Panc1 (cell line): Measurements from ENCODE around the gene ADRM1. TPM values are rescaled to one million over a fixed set of nuclear protein-coding genes. Genes with fewer than 3 reads are reported as not detected.

ENCODE experiments used
- ATAC-seq: fragments of 200-7000 bp; cut with Tn5 transposase; 2 replicates; pipeline ENCODE4 v1.9.1; 2020; ENCODE audit warnings: mild to moderate bottlenecking, moderate library complexity
- BruUV-seq: library from RNA; stranded (reverse); fragments of 400-500 nt; replicated peaks from 2 replicates; lab custom pipeline; 2021; lab: Mats Ljungman, UMichigan
- CTCF ChIA-PET: fragments of 300-600 bp; sonication (Branson Sonifier 250); formaldehyde crosslinking; loops from one replicate; lab custom pipeline; 2022; ENCODE audit warnings: antibody characterized with exemption; lab: Charles Lee
- POLR2A ChIA-PET: fragments of 300-600 bp; sonication (Branson Sonifier 250); formaldehyde crosslinking; loops from one replicate; lab custom pipeline; 2022; ENCODE audit warnings: antibody characterized with exemption; lab: Charles Lee
- DNase-seq: peaks from one replicate; pipeline ENCODE4 v3.0.0-alpha.2; 2010; ENCODE audit warnings: low read depth, low spot score
- H3K27ac ChIP-seq: 2 replicates; pipeline ENCODE4 v1.5.1; 2011; ENCODE audit warnings: mild to moderate bottlenecking, low read length, inconsistent platforms
- H3K27me3 ChIP-seq: fragments of 200-500 bp; sonication (Bioruptor generic); 2 replicates; pipeline ENCODE4 v1.6.0; 2014; ENCODE audit warnings: low read length, inconsistent platforms; ENCODE audit not compliant: control insufficient read depth, insufficient read depth
- H3K36me3 ChIP-seq: fragments of 200-500 bp; sonication (Bioruptor generic); 2 replicates; pipeline ENCODE4 v1.5.1; 2014; ENCODE audit warnings: inconsistent platforms, mild to moderate bottlenecking, low read length, moderate library complexity; ENCODE audit not compliant: control insufficient read depth, insufficient read depth
- H3K4me1 ChIP-seq: 2 replicates; pipeline ENCODE4 v1.5.1; 2011; ENCODE audit warnings: inconsistent platforms, mild to moderate bottlenecking, low read length, moderate library complexity; ENCODE audit not compliant: control insufficient read depth, insufficient read depth
- H3K4me3 ChIP-seq, 2 experiments: 2 replicates each; pipeline ENCODE4 v1.5.1; 2011 to 2012; ENCODE audit warnings: low read depth in 2 of 2, low read length in 2 of 2, mild to moderate bottlenecking in 2 of 2, inconsistent platforms in 1 of 2, moderate library complexity in 1 of 2
- H3K9me3 ChIP-seq: fragments of 200-500 bp; sonication (Bioruptor generic); 2 replicates; pipeline ENCODE4 v1.5.1; 2014; ENCODE audit warnings: low read depth, mild to moderate bottlenecking, inconsistent platforms, low read length, moderate library complexity; ENCODE audit not compliant: control insufficient read depth, insufficient read depth
- CTCF ChIP-seq: fragments of 450-650 bp; IDR thresholded peaks from 2 replicates; pipeline ENCODE4 v1.5.1; 2017; ENCODE audit warnings: mild to moderate bottlenecking
- POLR2AphosphoS5 ChIP-seq: IDR thresholded peaks from 2 replicates; pipeline ENCODE4 v1.6.1; 2012; ENCODE audit warnings: mild to moderate bottlenecking, low read depth, low read length, moderate library complexity
- REST ChIP-seq, 2 experiments: IDR thresholded peaks; 2 replicates each; pipeline ENCODE4 v1.6.1; 2011 to 2012; ENCODE audit warnings: low read depth in 2 of 2, control low read depth in 1 of 2, low read length in 1 of 2, mild to moderate bottlenecking in 1 of 2, moderate library complexity in 1 of 2; ENCODE audit not compliant: insufficient read depth in 1 of 2
- SIN3A ChIP-seq: IDR thresholded peaks from 2 replicates; pipeline ENCODE4 v1.6.1; 2012; ENCODE audit warnings: low read depth, mild to moderate bottlenecking, low read length, moderate library complexity, borderline replicate concordance; ENCODE audit not compliant: insufficient read depth
- TCF7L2 ChIP-seq: IDR thresholded peaks from 2 replicates; pipeline ENCODE4 v1.6.1; 2011; ENCODE audit warnings: mild to moderate bottlenecking, low read depth, low read length, inconsistent platforms
- in situ Hi-C: cut with HindIII; loops from 2 replicates; pipeline ENCODE4 v1.10.0; 2016; ENCODE audit warnings: low sequenced_read_pairs, low pct_unique_long_range_greater_than_20kb
- intact Hi-C: fragments of 100-400 bp; cut with micrococcal nuclease; formaldehyde crosslinking; loops from one replicate; pipeline ENCODE4 v1.10.0; 2022; ENCODE audit not compliant: unreplicated experiment
- total RNA-seq: library from RNA; stranded (reverse); gene quantifications from one replicate; pipeline ENCODE4 v1.2.1, GENCODE V29; 2021; ENCODE audit not compliant: unreplicated experiment

Gene ADRM1
- total RNA-seq, 1 experiment from 2014 or later = 194 TPM

DNA sequence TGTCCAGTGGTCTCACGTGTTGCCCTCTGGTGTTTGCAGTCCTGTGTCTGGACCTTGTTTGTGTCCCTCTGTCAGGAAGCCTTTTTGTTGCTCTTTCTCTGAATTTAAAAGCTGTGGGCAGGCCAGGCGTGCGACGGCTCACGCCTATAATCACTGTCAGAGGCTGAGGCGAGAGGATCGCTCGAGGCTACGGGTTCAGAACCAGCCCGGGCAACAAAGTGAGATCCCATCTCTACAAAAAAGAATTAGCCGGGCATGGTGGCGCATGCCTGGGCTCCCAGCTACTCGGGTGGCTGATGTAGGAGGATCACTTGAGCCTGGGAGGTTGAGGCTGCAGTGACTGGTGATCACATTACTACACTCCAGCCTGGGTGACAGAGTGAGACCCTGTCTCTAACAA, 35.9 kb upstream of the ADRM1 start:
- Histone ChIP-seq H3K27me3 (no peaks in the 10 kb centered on the region), H3K27ac (no peak overlapping the region), H3K9me3 (peaks cover 4% of the 10 kb centered on the region; the same call in 1 of the 2 replicates), H3K4me1 (no peaks in the 10 kb centered on the region), H3K36me3 (no peaks in the 10 kb centered on the region), H3K4me3 (no peak overlapping the region)
- ChIA-PET POLR2A (no interaction called here), CTCF (no interaction called here)
- TF ChIP-seq POLR2AphosphoS5 = no peak
- no peak for TF ChIP-seq REST (IDR thresholded peaks at IDR 0.05; ENCODE audit: insufficient read depth in 1 of 2, low read depth in 2 of 2, low read length in 1 of 2)
- no peak for TF ChIP-seq SIN3A
- no peak for TF ChIP-seq CTCF
- TF ChIP-seq TCF7L2 = no peak
- no TSS peak for BruUV-seq
- in situ Hi-C loops (no loop called here), intact Hi-C loops (no loop called here)
- ATAC-seq (no peak), DNase-seq (no peak)

DNA sequence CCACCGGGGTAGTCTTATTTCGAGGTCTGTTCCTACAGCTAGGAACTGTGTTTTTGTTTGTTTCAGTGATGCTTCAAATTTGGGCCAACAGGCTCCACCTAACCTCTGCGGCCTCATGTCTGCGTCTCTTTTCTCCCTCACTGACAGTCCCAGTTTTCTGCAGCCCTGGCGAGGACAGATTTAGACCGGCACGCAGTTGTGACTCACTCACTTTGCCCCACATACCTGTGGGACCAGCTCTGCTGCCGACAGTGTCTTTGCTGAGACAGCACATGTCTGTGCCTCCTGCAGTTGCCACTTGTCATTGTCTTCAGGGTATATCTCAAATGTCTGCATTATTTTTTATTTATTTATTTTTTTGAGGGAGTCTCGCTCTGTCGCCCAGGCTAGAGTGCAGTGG, 35.3 kb upstream of the ADRM1 start:
- ATAC-seq = no peak
- H3K27me3 ChIP-seq = no peaks in the 10 kb centered on the region
- no peak for TF ChIP-seq POLR2AphosphoS5
- no peak for TF ChIP-seq CTCF
- no peak for TF ChIP-seq TCF7L2
- no peak for TF ChIP-seq REST (IDR thresholded peaks at IDR 0.05; ENCODE audit: insufficient read depth in 1 of 2, low read depth in 2 of 2, low read length in 1 of 2)
- no peak for TF ChIP-seq SIN3A
- intact Hi-C loops = no loop called here
- H3K4me3 ChIP-seq = no peak overlapping the region
- peaks cover 4% of the 10 kb centered on the region; the same call in 1 of the 2 replicates for H3K9me3 ChIP-seq
- ChIA-PET POLR2A (no interaction called here), CTCF (no interaction called here)
- in situ Hi-C loops = no loop called here
- H3K36me3 ChIP-seq = no peaks in the 10 kb centered on the region
- no peak for DNase-seq
- H3K27ac ChIP-seq = no peak overlapping the region
- BruUV-seq = no TSS peak
- no peaks in the 10 kb centered on the region for H3K4me1 ChIP-seq
